DOHH2 (cell line): ENCODE measurements around the gene TMEM132A.

ENCODE experiments used
- H3F3A ChIP-seq: fragments of 200-600 bp; sonication (generic), shearing (Covaris generic); 2 replicates; pipeline ENCODE4 v1.6.0; 2016; ENCODE audit warnings: antibody characterized with exemption, mild to moderate bottlenecking; ENCODE audit not compliant: control insufficient read depth, insufficient read depth
- H3K27ac ChIP-seq: fragments of 200-600 bp; sonication (generic); 2 replicates; pipeline ENCODE4 v1.5.1; 2014; ENCODE audit warnings: low read depth, mild to moderate bottlenecking, low read length, moderate library complexity
- H3K27me3 ChIP-seq: fragments of 200-600 bp; sonication (generic); 2 replicates; pipeline ENCODE4 v1.6.1; 2014; ENCODE audit warnings: mild to moderate bottlenecking, low read length, mixed read lengths; ENCODE audit not compliant: control insufficient read depth
- H3K36me3 ChIP-seq: fragments of 200-600 bp; sonication (generic); 2 replicates; pipeline ENCODE4 v1.6.1; 2014; ENCODE audit warnings: mild to moderate bottlenecking, low read length, moderate library complexity, mixed read lengths; ENCODE audit not compliant: control insufficient read depth
- H3K4me1 ChIP-seq: fragments of 200-600 bp; sonication (generic); 2 replicates; pipeline ENCODE4 v1.6.1; 2014; ENCODE audit warnings: mild to moderate bottlenecking, low read length, mixed read lengths; ENCODE audit not compliant: control insufficient read depth
- H3K4me2 ChIP-seq: fragments of 200-600 bp; sonication (generic); 2 replicates; pipeline ENCODE4 v1.6.0; 2014; ENCODE audit warnings: mild to moderate bottlenecking, low read length, moderate library complexity
- H3K4me3 ChIP-seq: fragments of 200-600 bp; sonication (generic); 2 replicates; pipeline ENCODE4 v1.5.1; 2014; ENCODE audit warnings: mild to moderate bottlenecking, low read length, mixed read lengths
- H3K79me2 ChIP-seq: fragments of 200-600 bp; sonication (generic); 2 replicates; pipeline ENCODE4 v1.6.1; 2014; ENCODE audit warnings: mild to moderate bottlenecking, low read length, mixed read lengths; ENCODE audit not compliant: control insufficient read depth
- H3K9me2 ChIP-seq: fragments of 200-600 bp; sonication (generic); replicated peaks from 2 replicates; pipeline ENCODE4 v1.6.1; 2014; ENCODE audit warnings: mild to moderate bottlenecking, low read length, mixed read lengths; ENCODE audit not compliant: control insufficient read depth
- H3K9me3 ChIP-seq: fragments of 200-600 bp; sonication (generic); 2 replicates; pipeline ENCODE4 v1.6.1; 2014; ENCODE audit warnings: antibody characterized with exemption, low read length, mixed read lengths; ENCODE audit not compliant: control insufficient read depth, insufficient read depth
- H4K20me1 ChIP-seq: fragments of 200-600 bp; sonication (generic); 2 replicates; pipeline ENCODE4 v1.6.0; 2014; ENCODE audit warnings: low read depth, mild to moderate bottlenecking, antibody characterized with exemption, low read length, moderate library complexity; ENCODE audit not compliant: control insufficient read depth, insufficient read depth
- EZH2phosphoT487 ChIP-seq: fragments of 200-600 bp; sonication (generic); IDR thresholded peaks from 2 replicates; pipeline ENCODE4 v1.6.1; 2017; ENCODE audit warnings: borderline replicate concordance, mild to moderate bottlenecking, antibody characterized with exemption, low read length, moderate library complexity, mixed read lengths
- TF ChIP-seq, protein P1 (sequence below): fragments of 200-600 bp; sonication (generic); IDR thresholded peaks from one replicate; pipeline ENCODE4 v1.5.1; 2014; ENCODE audit warnings: antibody characterized with exemption, mild to moderate bottlenecking, low read depth, low read length; ENCODE audit not compliant: poor library complexity, severe bottlenecking

The TMEM132A gene

GRCh38 chr11:60912851-60913528 lies 11.3 kb upstream of the TMEM132A start:
- peaks cover 64% of the 10 kb centered on the region for H3K4me1 ChIP-seq
- H3K36me3 ChIP-seq = peaks cover 25% of the 10 kb centered on the region
- no peaks in the 10 kb centered on the region; the same call in 1 of the 2 replicates for H4K20me1 ChIP-seq
- peaks cover 40% of the 10 kb centered on the region for H3K79me2 ChIP-seq
- peak overlapping the region; percentile 88 for H3K4me3 ChIP-seq
- H3K27me3 ChIP-seq = no peaks in the 10 kb centered on the region
- peaks cover 11% of the 10 kb centered on the region for H3F3A ChIP-seq
- H3K4me2 ChIP-seq = peak overlapping the region; percentile 88
- peaks cover 11% of the 10 kb centered on the region for H3K9me3 ChIP-seq
- peak overlapping the region; percentile 75 for H3K27ac ChIP-seq
- no peaks in the 10 kb centered on the region for H3K9me2 ChIP-seq
- TF ChIP-seq, protein P1, sequence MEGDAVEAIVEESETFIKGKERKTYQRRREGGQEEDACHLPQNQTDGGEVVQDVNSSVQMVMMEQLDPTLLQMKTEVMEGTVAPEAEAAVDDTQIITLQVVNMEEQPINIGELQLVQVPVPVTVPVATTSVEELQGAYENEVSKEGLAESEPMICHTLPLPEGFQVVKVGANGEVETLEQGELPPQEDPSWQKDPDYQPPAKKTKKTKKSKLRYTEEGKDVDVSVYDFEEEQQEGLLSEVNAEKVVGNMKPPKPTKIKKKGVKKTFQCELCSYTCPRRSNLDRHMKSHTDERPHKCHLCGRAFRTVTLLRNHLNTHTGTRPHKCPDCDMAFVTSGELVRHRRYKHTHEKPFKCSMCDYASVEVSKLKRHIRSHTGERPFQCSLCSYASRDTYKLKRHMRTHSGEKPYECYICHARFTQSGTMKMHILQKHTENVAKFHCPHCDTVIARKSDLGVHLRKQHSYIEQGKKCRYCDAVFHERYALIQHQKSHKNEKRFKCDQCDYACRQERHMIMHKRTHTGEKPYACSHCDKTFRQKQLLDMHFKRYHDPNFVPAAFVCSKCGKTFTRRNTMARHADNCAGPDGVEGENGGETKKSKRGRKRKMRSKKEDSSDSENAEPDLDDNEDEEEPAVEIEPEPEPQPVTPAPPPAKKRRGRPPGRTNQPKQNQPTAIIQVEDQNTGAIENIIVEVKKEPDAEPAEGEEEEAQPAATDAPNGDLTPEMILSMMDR = no peak
- TF ChIP-seq EZH2phosphoT487 = no peak

DNA sequence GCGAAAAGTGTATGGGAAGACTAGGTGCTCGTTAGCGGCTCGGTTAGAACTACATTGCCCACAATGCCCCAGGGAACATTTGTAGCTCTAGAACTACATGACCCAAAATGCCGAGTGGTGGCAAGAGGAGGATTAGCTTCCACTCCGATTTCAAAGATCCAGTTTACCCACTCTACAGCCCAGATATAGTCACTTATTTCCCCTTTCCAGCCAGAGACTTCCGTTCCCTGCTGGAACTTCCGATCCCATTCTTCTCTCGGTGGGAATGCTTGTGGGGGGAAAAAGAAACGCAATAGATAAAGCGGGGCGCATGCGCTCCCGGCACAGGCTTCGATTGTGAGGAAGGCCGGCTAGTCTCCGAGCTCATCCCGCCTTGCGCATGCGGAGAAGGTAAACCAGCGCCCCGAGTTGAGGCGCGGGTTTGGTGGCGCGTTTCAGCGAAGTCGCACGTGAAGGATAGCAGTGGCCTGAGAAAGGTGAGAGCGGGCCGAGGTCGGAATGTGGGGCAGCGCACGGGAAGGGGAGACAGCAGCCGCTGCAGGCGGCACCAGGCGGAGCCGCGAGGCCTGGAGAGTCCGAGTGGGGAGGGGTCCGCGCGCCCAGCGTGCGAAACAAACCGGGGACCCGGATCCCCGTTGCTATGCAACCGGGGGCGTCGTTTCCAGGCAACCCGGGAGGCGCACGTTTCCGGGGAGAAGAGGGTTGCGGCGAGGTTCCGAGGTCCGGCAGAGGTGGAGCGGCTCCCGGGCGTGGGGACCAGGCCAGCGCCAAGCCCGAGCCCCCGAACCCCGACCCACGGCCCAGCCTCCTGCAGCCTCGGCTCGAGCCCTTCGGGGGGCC lies 10.2 kb upstream of the TMEM132A start, which contains the start of gene TMEM109:
TSS of gene TMEM109 (plus strand) at position 366 of the 840 bp plus-strand sequence. CDS start 5,536 bp downstream, outside the sequence.
- Histone ChIP-seq H3K36me3 (peaks cover 34% of the 10 kb centered on the region), H4K20me1 (no peaks in the 10 kb centered on the region; the same call in 1 of the 2 replicates), H3K4me2 (peak within 1 kb of the TSS; percentile 88), H3K27ac (peak within 1 kb of the TSS; percentile 75), H3K4me3 (peak within 1 kb of the TSS; percentile 88), H3K9me2 (no peaks in the 10 kb centered on the region), H3K9me3 (peaks cover 11% of the 10 kb centered on the region), H3K79me2 (peaks cover 50% of the 10 kb centered on the region), H3K4me1 (peaks cover 75% of the 10 kb centered on the region), H3F3A (peaks cover 11% of the 10 kb centered on the region), H3K27me3 (no peaks in the 10 kb centered on the region)
- TF ChIP-seq EZH2phosphoT487 = no peak
- TF ChIP-seq, protein P1 = no peak

- peak overlapping the region; percentile 88 for H3K4me3 ChIP-seq
- peaks cover 57% of the 10 kb centered on the region for H3K79me2 ChIP-seq
- H3K27ac ChIP-seq = peak overlapping the region; percentile 75
- H3K4me1 ChIP-seq = peaks cover 81% of the 10 kb centered on the region
- TF ChIP-seq EZH2phosphoT487 = no peak
- TF ChIP-seq, protein P1 = no peak
- peak overlapping the region; percentile 88 for H3K4me2 ChIP-seq
- no peaks in the 10 kb centered on the region for H3K27me3 ChIP-seq
- peaks cover 11% of the 10 kb centered on the region for H3F3A ChIP-seq
- no peaks in the 10 kb centered on the region for H3K9me2 ChIP-seq
- H3K9me3 ChIP-seq = peaks cover 8% of the 10 kb centered on the region
- no peaks in the 10 kb centered on the region; the same call in 1 of the 2 replicates for H4K20me1 ChIP-seq
- H3K36me3 ChIP-seq = peaks cover 42% of the 10 kb centered on the region
Measured at GRCh38 chr11:60914633-60915247, 9.5 kb upstream of the TMEM132A start.
